HG03460 (cell line): Measurements from ENCODE around the gene BTNL9.
"Not testable (repeated sequence)": the region's sequence is repeated elsewhere in the genome, so short reads cannot be mapped to it uniquely, and the experiment has no call there.

Source experiments
- ATAC-seq: cut with Tn5 transposase; IDR thresholded peaks from one replicate; pipeline ENCODE4 v1.9.1; 2021; ENCODE audit not compliant: unreplicated experiment

BTNL9 gene

DNA sequence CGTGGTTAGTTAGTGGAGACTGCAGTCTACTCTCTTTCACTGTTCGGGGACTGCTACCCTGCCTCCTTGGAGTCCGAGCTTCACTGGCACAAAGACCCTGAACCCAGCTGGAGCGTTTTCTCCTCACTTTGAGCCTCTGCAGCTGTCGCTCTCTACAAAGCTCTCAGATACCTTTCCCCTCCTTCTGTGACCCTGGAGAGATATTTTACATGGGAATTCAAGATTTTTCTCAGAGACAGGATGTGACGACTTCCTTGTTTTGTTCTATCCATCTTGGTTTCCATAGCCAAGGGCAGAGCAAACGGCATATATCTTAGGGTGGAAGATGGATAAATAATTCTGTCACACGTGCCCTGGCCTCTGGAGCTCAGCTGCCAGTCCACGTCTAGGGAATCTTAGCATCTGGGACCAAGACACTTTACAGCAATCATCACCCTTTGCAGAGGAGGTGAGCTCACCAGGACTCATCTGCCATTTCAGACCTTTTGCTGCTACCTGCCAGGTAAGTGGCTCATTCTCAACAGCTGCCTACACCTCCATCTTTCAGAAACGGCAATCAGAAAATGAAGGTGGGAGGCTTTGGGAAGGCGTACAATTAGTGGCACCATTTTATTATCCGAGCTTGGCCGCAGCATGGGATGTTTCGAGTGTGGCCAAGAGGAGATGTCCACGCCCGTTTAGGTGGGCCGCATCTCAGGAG, at the start of gene BTNL9:
Gene BTNL9, plus strand, starts transcription at position 336 of the 700 bp plus-strand sequence. CDS start 5,224 bp downstream, outside the sequence.
- no peak for ATAC-seq

DNA sequence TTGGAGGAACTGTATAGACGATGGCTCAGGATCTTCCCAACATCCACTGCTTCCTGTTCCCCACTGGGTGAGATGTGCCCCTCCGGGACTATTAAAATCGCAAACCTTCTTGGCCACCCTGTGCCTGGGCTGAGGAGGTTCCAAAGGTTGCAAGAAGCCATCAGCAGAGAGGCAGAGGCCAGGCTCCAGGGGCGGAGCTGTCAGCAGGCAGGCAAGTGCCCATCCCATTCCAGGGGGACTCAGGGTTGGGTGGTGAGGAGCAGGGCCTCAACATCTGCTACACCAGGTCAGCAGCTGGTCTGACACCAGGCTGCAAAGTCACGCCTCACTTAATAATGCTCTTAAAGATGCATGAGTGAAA, 49.2 kb upstream of the BTNL9 start:
- no peak for ATAC-seq

DNA sequence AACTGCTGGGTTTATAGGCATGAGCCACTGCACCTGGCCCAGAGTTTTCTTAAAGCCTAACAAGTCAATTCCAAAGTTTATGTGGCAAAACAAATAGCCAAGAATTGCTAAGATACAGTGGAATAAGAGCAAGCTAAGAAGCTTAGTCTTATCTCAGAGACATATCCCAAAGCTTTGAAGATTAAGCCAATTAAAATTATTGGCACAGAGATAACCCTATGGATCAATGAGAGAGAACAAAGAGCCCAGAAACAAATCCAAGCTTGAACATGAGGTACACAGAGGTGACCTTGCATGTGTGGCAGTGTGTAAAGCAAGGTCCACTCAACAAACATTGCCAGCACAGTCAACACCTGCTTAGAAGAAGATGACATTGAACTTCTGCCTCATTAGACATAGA, 38.1 kb upstream of the BTNL9 start:
- no peak for ATAC-seq

DNA sequence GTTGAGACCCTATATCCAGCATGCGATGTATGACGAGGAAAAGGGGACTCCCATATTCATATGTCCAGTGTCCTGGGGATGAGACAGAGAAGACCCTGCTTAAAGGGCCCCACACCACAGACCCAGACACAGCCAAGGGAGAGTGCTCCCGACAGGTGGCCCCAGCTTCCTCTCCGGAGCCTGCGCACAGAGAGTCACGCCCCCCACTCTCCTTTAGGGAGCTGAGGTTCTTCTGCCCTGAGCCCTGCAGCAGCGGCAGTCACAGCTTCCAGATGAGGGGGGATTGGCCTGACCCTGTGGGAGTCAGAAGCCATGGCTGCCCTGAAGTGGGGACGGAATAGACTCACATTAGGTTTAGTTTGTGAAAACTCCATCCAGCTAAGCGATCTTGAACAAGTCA, 34.3 kb upstream of the BTNL9 start:
- no peak for ATAC-seq

DNA sequence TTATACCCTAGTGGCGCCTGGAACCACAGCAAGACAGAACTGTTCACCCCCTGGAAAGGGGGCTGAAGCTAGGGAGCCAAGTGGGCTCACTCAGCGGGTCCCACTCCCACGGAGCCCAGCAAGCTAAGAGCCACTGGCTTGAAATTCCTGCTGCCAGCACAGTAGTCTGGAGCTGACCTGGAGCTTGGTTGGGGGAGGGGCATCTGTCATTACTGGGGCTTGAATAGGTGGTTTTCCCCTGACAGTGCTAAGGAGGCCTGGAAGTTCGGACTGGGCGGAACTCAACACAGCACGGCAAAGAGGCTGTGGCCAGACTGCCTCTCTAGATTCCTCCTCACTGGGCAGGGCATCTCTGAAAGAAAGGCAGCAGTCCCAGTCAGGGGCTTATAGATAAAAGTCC, 31.9 kb upstream of the BTNL9 start:
- no peak for ATAC-seq

DNA sequence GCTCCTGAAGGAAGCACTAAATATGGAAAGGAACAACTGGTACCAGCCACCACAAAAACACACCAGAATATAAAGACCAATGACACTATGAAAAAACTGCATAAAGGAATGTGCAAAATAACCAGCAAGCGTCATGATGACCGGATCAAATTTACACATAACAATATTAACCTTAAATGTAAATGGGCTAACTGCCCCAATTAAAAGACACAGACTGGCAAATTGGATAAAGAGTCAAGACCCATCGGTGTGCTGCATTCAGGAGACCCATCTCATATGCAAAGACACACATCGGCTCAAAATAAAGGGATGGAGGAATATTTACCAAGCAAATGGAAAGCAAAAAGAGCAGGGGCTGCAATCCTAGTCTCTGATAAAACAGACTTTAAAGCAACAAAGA, 30.0 kb upstream of the BTNL9 start:
- not testable (repeated sequence) for ATAC-seq

DNA sequence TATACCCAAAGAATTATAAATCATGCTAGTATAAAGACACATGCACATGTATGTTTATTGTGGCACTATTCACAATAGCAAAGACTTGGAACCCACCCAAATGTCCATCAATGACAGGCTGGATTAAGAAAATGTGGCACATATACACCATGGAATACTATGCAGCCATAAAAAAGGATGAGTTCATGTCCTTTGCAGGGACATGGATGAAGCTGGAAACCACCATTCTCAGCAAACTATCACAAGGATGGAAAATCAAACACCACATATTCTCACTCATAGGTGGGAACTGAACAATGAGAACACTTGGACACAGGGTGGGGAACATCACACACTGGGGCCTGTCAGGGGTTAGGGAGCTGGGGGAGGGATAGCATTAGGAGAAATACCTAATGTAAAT, 25.4 kb upstream of the BTNL9 start:
- not testable (repeated sequence) for ATAC-seq

DNA sequence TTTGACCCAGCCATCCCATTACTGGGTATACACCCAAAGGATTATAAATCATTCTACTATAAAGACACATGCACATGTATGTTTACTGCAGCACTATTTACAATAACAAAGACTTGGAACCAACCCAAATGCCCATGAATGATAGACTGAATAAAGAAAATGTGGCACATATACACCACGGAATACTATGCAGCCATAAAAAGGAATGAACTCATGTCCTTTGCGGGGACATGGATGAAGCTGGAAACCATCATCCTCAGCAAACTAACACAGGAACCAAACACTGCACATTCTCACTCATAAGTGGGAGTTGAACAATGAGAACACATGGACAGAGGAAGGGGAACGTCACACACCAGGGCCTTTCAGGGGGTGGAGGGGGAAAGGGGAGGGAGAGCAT, 22.6 kb upstream of the BTNL9 start:
- ATAC-seq = not testable (repeated sequence)

DNA sequence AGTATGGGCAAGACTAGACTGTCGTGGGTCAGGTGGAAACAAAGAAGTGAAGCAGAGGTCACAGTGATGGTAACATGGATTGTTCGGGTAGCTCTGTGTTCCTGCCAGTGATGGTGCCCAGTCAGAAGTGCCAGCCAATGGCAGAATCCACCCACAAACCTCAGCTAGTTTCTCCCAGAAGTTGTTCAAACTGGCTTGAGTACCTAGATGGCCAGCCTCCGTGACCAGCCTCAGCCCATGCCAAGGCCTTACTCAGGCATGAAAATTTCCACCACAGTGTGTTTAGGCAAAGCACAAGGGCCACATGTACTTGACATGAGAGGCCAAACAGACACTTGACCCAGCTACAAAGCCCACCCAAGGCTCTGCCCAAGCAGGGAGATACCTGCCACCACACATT, 19.4 kb upstream of the BTNL9 start:
- ATAC-seq = no peak

DNA sequence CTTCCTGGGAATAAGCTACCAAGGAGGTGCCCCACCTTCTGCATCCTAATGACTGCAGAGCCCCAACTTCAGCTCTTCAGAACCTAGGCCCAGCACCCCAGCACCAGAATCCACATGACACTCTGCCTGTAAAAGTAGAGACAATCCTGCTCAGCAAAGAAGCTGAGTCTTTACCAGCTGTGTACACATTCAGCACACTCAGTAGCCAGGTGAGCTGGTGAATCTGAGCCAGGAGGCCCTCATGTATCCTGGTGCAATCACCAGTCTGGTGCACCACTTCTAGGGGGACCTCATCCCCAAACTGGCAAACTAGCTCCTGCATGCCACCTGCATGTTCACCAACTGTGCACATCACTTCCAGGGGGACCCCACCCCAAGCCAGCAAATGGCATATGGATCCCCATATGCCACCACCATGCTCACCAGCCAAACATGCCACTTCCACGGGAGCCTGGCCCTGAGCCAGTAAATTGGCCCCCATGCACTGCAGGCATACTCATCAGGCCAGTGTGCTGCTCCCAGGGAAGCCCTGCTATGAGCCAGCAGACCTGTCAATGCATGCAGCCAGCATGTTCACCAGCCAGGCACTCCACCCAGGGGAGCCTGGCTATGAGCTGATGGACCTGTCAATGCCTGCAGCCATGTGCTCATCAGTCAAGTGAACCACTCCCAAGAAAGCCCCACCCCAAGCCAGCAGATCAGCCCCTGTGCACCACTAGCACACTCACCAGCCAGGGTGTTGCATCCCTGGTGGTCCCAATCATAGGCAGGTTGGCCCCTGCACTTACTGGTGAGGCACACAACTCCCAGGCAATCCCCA, 15.6 kb upstream of the BTNL9 start:
- no peak for ATAC-seq

DNA sequence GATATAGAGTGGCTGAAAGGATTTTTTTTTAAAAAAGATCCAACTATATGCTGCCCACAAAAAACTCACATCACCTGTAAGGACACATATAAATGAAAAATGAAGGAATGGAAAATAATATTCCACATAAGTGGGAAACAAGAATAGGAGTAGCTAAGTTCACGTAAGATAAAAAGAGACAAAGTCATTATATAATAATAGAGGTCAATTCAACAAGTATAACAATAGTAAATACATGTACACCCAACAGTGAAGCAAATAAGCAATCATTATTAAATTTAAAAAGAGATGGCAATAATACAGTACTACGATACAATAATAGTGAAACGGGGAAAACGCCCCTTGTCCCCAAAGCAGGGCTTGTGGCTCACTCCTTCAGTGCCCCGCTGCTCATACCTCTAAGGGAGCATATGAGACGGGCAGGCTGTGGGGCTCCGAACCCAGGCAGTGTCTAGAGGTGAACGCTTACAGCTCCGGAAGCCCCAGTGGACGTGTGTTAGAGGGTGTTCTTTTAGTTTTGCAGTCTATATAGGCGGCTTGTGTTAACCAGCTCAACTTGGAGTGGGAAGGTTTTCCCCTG, 12.5 kb upstream of the BTNL9 start:
- ATAC-seq = no peak

DNA sequence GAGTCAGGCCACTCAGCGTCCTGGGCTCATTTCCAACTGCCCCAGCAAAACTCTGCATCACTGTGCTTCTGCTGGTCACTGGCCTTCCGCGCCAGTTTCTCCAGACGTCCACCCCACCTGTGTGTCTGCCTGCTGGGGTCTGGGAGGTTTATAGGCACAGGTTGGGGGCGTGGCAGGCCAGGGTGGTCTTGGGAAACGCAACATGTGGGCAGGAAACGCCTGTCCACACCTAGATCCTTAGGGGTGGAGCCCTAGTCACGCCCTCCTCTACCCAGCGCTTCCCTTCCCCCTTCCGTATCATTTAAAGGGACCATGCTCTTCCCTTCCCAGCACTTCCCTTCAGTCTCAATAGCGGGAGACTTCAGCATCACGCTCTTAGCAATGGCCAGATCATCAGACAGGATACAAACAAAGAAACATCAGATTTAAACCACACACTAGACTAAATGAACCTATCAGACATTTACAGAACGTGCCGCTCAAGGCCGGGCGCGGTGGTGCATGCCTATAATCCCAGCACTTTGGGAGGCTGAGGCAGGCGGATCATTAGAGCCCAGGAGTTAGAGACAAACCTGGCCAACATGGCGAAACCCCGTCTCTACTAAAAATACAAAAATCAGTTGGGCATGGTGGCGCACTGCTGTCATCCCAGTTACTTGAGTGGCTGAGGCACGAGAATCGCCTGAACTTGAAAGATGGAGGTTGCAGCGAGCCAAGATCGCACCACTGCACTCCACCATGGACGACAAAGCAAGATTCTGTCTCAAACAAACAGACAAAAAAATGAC, 11.8 kb upstream of the BTNL9 start:
- no peak for ATAC-seq

DNA sequence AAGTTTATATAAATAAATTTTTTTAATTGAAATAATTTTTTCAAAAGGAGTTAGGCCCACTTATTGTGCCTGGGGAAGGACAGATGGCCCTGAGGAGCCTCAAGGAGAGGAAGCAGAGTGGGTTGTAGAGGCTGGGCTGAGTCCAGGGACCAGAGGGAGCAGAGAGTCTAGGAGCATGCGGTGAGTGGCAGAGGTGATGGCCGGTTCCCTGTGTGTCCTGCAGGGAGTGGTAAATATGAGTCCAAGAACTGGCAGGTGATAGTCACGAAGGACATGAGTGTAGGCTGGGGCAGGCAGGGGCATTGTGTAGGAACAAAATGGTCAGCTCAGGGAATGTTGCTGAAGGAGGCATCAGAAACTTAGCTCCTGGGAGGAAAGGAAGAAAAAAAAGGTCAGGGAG, 8.3 kb upstream of the BTNL9 start:
- no peak for ATAC-seq

DNA sequence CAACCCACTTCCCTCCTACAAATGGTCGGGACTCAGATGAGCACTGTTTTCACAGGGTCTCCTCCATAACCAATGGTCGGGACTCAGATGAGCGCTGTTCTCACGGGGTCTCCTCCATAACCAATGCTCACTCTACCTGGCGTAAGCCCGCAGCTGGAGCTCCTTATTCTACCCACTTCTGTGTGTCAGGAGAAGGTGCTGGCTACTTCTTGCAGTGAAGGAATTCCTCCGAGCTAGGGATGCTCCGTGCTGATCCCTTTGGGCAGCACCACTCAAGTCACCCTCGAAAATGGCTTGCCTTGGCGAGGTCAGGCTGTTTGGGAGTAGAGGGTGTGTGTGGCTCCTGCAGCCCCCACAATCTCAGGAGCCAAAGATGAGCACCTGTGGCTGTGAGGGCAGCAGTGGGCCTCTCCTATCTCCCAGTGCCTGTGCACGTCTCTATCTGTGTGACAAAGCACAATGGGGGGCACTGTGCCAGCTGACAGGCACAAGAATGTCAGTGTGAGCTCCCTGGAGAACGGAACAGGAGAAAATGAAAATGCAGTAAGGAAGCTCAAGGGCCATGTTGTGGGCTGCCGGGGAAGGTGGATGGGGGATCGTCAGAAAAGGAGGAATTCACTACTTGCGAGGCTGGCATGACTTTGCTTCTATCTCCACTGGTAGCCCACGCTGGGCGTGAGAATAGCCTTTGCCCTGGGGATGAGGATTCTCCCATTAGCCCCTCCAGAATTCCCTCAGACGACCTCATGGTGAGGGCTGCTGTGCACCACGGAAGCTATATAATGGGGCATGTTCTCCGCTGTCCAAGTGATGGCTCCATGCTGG, 3.9 kb upstream of the BTNL9 start:
- ATAC-seq = no peak

DNA sequence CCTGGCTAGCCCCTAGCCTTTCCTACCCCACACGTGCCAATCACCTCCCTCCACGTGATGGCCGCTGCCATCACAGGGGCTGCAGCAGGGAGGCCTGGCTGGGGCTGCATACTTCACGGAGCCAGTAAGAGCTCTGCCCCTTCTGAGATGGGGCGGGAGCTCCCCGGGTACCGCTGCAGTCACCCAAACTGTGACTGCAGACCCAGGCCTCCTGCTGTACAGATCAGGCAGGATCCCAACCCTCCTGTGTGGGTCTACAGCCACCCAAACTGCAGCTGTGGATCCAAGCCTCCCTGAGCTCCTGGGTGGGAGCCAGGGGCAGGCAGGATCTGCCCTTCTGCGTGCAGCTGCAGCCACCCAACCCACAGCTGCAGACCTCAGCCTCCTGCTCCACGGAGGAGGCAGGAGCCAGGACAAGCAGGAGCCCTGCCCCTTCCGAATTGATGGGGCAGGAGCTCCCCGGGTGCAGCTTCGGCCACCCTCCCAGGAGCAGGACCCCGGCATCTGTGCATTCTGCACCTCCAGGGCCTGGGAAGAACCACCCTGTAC, 3.2 kb upstream of the BTNL9 start:
- ATAC-seq = no peak

DNA sequence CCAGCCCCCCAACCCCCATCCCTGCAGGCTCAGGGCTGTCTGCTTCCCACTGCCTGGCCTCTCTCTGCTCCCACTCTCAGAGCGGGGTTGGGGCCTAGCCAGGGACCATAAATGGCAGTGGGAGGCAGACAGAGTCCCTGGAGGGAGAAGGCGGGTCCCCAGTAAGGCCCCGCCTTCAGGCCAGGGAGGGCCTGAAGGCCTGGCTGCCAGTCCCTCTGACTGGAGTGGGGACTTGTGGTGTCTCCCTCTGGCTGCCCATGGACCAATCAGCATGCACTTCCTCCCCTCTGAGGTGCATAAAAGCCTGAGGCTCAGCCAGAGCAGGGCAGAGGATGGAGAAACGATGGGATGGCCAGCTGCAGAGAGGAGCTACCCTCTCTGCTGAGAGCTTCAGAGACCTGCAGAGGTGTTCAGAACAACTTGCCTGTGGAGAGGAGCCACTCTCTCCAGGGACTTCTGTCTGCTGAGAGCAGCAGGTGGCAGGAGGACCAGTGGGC, 2.7 kb upstream of the BTNL9 start:
- no peak for ATAC-seq

DNA sequence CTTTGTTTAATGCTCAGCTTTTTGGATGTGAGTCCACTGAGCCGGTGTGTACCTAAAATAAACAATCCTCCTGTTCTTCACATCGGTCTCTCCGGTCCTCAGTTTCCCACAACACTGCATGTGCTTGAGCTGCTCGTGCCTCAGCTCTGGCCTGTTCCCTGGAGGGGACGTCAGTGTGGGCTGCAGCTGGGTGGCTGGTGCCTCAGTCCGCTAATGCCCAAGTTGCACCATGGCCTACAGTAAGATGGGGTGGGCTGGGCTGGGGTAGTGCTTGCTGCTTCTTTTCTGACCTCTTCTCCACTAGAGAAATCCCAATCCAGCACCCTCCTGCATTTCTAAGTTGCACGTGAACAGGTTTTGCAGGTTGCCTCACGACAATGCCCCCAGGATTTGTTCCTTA, 595 bp upstream of the BTNL9 start:
- no peak for ATAC-seq

DNA sequence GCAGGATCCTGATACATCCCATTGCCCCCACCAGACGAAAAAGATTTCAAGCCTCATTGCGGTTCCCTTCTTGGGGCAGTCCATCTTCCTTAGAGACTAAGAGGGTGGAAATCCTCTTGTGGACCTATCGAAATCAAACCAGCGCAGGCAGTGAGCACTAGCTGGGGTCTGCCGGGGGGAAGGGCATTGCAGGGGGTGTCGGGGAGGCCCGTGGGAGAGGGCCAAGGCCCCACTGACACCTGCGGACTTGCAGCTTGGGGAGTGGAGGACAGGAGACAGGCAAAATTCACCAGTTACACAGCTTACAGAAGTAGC, 522 bp downstream of the BTNL9 start:
- no peak for ATAC-seq

DNA sequence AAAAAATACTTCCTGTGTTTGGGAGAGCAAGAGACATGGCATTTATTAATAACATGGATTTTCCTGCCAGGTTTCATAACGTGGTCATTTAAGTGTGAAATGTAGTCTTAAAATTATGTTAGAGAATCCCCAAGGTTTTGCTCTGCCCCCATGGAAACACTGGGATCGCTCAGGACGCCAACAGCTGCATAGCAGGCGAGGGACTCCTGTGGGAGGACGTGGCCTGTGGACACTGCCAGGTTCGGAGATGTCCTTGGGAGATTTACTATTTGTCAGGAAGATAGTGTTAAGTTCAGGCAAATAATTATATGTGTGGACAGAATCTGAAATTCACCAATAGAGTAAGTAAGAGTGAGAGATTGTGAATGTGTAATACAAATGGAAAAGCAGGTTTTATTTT, 977 bp downstream of the BTNL9 start:
- ATAC-seq = no peak

DNA sequence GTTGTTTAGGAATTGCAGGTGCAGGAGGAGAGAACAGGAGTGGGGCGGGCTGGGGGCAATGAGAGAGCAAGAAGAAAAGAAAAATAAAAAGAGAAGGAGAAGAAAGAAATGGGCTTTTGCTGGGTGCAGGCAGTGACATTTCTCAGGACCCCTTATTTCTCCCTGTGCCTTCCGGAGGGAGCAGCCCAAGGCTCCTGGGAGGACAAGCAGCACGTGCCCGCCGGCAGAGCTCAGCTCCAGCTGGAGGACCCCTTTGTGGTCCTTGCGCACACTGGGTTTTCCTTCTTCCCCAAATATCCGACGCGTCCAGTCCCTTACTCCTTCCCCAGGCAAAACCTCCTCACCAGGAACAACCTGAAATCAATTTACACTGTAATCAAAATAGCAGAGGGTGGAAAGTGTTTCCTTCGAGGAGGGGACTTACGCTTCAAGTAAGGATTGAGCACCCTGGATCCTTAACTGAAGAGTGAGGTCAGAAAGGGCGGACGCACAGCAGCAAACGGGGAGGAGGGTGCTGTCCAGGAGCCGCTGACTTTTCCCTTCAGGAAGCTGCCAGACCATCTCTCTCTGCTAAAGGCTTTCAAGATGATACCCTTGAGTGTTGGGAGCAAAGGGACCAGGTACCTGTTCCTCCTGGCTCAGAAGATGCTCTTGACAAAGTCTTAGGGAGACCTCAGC, 2.1 kb downstream of the BTNL9 start:
- ATAC-seq = no peak
